Mesendoderm (in vitro differentiated cells): ENCODE measurements around the gene DCUN1D2.

Experiments used
- DNase-seq: peaks from one replicate; pipeline ENCODE4 v3.0.0; 2013
- H2AK5ac ChIP-seq: 2 replicates; pipeline ENCODE4 v1.6.1; 2013; ENCODE audit warnings: low read length, inconsistent platforms
- H2BK120ac ChIP-seq: 2 replicates; pipeline ENCODE4 v1.6.1; 2013; ENCODE audit warnings: low read depth, mild to moderate bottlenecking, low read length, moderate library complexity, mixed read lengths
- H2BK15ac ChIP-seq: replicated peaks from 2 replicates; pipeline ENCODE4 v1.6.1; 2013; ENCODE audit warnings: low read depth, mild to moderate bottlenecking, moderate library complexity
- H2BK5ac ChIP-seq: 2 replicates; pipeline ENCODE4 v1.6.1; 2013; ENCODE audit warnings: low read length, inconsistent platforms
- H3K18ac ChIP-seq: 2 replicates; pipeline ENCODE4 v1.6.1; 2013; ENCODE audit warnings: mild to moderate bottlenecking, low read length, mixed read lengths
- H3K23ac ChIP-seq: one replicate; pipeline ENCODE4 v1.6.1; 2013; ENCODE audit warnings: low read length
- H3K27ac ChIP-seq: 2 replicates; pipeline ENCODE4 v1.5.1; 2013; ENCODE audit warnings: low read depth, mild to moderate bottlenecking, inconsistent platforms, low read length, moderate library complexity
- H3K27me3 ChIP-seq: 2 replicates; pipeline ENCODE4 v1.6.1; 2013; ENCODE audit warnings: low read length, control low read depth, mild to moderate bottlenecking, inconsistent platforms; ENCODE audit not compliant: insufficient read depth, poor library complexity
- H3K36me3 ChIP-seq: 2 replicates; pipeline ENCODE4 v1.6.1; 2013; ENCODE audit warnings: low read length, inconsistent platforms; ENCODE audit not compliant: control insufficient read depth, insufficient read depth
- H3K4ac ChIP-seq: one replicate; pipeline ENCODE4 v1.6.1; 2013; ENCODE audit warnings: low read depth, mild to moderate bottlenecking, low read length, moderate library complexity
- H3K4me1 ChIP-seq: 2 replicates; pipeline ENCODE4 v1.6.1; 2013; ENCODE audit warnings: low read depth, low read length, inconsistent platforms; ENCODE audit not compliant: control insufficient read depth
- H3K4me2 ChIP-seq: 2 replicates; pipeline ENCODE4 v1.6.1; 2013; ENCODE audit warnings: low read length
- H3K4me3 ChIP-seq: 2 replicates; pipeline ENCODE4 v1.5.1; 2013; ENCODE audit warnings: mild to moderate bottlenecking, low read length
- H3K56ac ChIP-seq: one replicate; pipeline ENCODE4 v1.6.1; 2013; ENCODE audit warnings: low read length
- H3K79me1 ChIP-seq: 2 replicates; pipeline ENCODE4 v1.6.1; 2013; ENCODE audit warnings: low read length, inconsistent platforms
- H3K79me2 ChIP-seq: 2 replicates; pipeline ENCODE4 v1.6.1; 2013; ENCODE audit warnings: mild to moderate bottlenecking, low read length; ENCODE audit not compliant: control insufficient read depth, insufficient read depth
- H3K9ac ChIP-seq: 2 replicates; pipeline ENCODE4 v1.6.1; 2013; ENCODE audit warnings: low read length, inconsistent platforms
- H4K5ac ChIP-seq: one replicate; pipeline ENCODE4 v1.6.1; 2013; ENCODE audit warnings: low read length
- H4K8ac ChIP-seq: one replicate; pipeline ENCODE4 v1.6.1; 2013; ENCODE audit warnings: low read depth, mild to moderate bottlenecking, control low read depth, low read length, moderate library complexity
- WGBS: extraction: QIAGEN DNeasy Blood & Tissue Kit; methylation state at CpG from one replicate; pipeline ENCODE4 v1.1.7; 2013; ENCODE audit warnings: low lambda C conversion rate, missing lambda C conversion rate; ENCODE audit not compliant: insufficient coverage; ENCODE audit errors: extremely low coverage; 5-methylcytosine and 5-hydroxymethylcytosine counted together

DCUN1D2 gene

GRCh38 chr13:113537205-113537604, 46.7 kb upstream of the DCUN1D2 start:
- Histone ChIP-seq H3K4me1 (no peaks in the 10 kb centered on the region), H3K23ac (no peak overlapping the region), H3K79me1 (peaks cover 3% of the 10 kb centered on the region), H2AK5ac (no peak overlapping the region), H4K8ac (no peak overlapping the region), H3K9ac (no peak overlapping the region), H3K4ac (no peak overlapping the region), H2BK15ac (no peak overlapping the region), H2BK120ac (no peak overlapping the region), H3K36me3 (peaks cover 3% of the 10 kb centered on the region), H4K5ac (no peak overlapping the region), H3K27ac (no peak overlapping the region), H2BK5ac (no peak overlapping the region), H3K56ac (no peak overlapping the region), H3K18ac (no peak overlapping the region), H3K4me2 (no peak overlapping the region), H3K4me3 (no peak overlapping the region), H3K79me2 (no peaks in the 10 kb centered on the region), H3K27me3 (no peaks in the 10 kb centered on the region)
- no CpG with 5 or more reads among the region's 19 CpGs for WGBS
- DNase-seq, result no peak

GRCh38 chr13:113536461-113537110, 46.1 kb upstream of the DCUN1D2 start:
- H4K5ac ChIP-seq, result no peak overlapping the region

GRCh38 chr13:113535381-113535781, 44.9 kb upstream of the DCUN1D2 start:
- WGBS, result no CpG with 5 or more reads among the region's 13 CpGs
- Histone ChIP-seq H2BK15ac (no peak overlapping the region), H3K4me2 (no peak overlapping the region), H3K9ac (no peak overlapping the region), H3K23ac (no peak overlapping the region), H3K4me1 (peaks cover 3% of the 10 kb centered on the region), H3K27me3 (no peaks in the 10 kb centered on the region), H3K18ac (no peak overlapping the region), H3K4ac (no peak overlapping the region), H3K79me1 (no peaks in the 10 kb centered on the region), H3K4me3 (no peak overlapping the region), H3K36me3 (peaks cover 3% of the 10 kb centered on the region), H3K27ac (no peak overlapping the region), H3K56ac (no peak overlapping the region), H2BK5ac (no peak overlapping the region), H4K8ac (no peak overlapping the region), H3K79me2 (no peaks in the 10 kb centered on the region), H2BK120ac (no peak overlapping the region), H4K5ac (no peak overlapping the region), H2AK5ac (no peak overlapping the region)
- no peak for DNase-seq

More at GRCh38 chr13:113536461-113537110, 46.1 kb upstream of the DCUN1D2 start:
- Histone ChIP-seq H3K56ac (no peak overlapping the region), H2AK5ac (no peak overlapping the region), H3K18ac (no peak overlapping the region), H4K8ac (no peak overlapping the region), H3K4ac (no peak overlapping the region), H3K4me3 (no peak overlapping the region), H3K27ac (no peak overlapping the region), H3K4me1 (peaks cover 3% of the 10 kb centered on the region), H2BK15ac (no peak overlapping the region), H3K79me1 (peaks cover 3% of the 10 kb centered on the region), H3K79me2 (no peaks in the 10 kb centered on the region), H2BK5ac (no peak overlapping the region), H3K9ac (no peak overlapping the region), H3K36me3 (peaks cover 3% of the 10 kb centered on the region), H3K27me3 (no peaks in the 10 kb centered on the region), H3K23ac (no peak overlapping the region), H3K4me2 (no peak overlapping the region), H2BK120ac (no peak overlapping the region)
- no peak for DNase-seq
- WGBS, result no CpG with 5 or more reads among the region's 18 CpGs

GRCh38 chr13:113534236-113534860, 43.8 kb upstream of the DCUN1D2 start:
- Histone ChIP-seq H3K27me3 (no peaks in the 10 kb centered on the region), H4K5ac (no peak overlapping the region), H3K56ac (no peak overlapping the region), H3K9ac (no peak overlapping the region), H2BK5ac (no peak overlapping the region), H3K79me1 (no peaks in the 10 kb centered on the region), H2BK120ac (no peak overlapping the region), H2BK15ac (no peak overlapping the region), H3K4ac (no peak overlapping the region), H3K4me2 (no peak overlapping the region), H3K4me1 (peaks cover 3% of the 10 kb centered on the region), H3K27ac (no peak overlapping the region), H3K36me3 (peaks cover 4% of the 10 kb centered on the region), H3K18ac (no peak overlapping the region), H3K23ac (no peak overlapping the region), H3K79me2 (no peaks in the 10 kb centered on the region), H3K4me3 (no peak overlapping the region), H2AK5ac (no peak overlapping the region), H4K8ac (no peak overlapping the region)
- WGBS, result 100% methylated on average over 1 of the region's 12 CpGs
- DNase-seq, result no peak

GRCh38 chr13:113533161-113533840, 42.8 kb upstream of the DCUN1D2 start:
- no peak overlapping the region for H3K23ac ChIP-seq
- H3K27ac ChIP-seq, result no peak overlapping the region
- H3K36me3 ChIP-seq, result peaks cover 6% of the 10 kb centered on the region
- no peak overlapping the region for H3K18ac ChIP-seq
- H3K4me2 ChIP-seq, result no peak overlapping the region
- no peaks in the 10 kb centered on the region for H3K27me3 ChIP-seq
- no peak overlapping the region for H4K8ac ChIP-seq
- H3K56ac ChIP-seq, result peak overlapping the region; percentile 49
- no peak overlapping the region for H2BK15ac ChIP-seq
- no peak overlapping the region for H2BK120ac ChIP-seq
- H2AK5ac ChIP-seq, result no peak overlapping the region
- WGBS, result no CpG with 5 or more reads among the region's 24 CpGs
- no peak overlapping the region for H4K5ac ChIP-seq
- peak; percentile 42 for DNase-seq
- peaks cover under 1% of the 10 kb centered on the region for H3K79me1 ChIP-seq
- no peaks in the 10 kb centered on the region for H3K79me2 ChIP-seq
- H3K9ac ChIP-seq, result no peak overlapping the region
- no peak overlapping the region for H2BK5ac ChIP-seq
- peaks cover 3% of the 10 kb centered on the region for H3K4me1 ChIP-seq
- H3K4ac ChIP-seq, result no peak overlapping the region
- H3K4me3 ChIP-seq, result no peak overlapping the region
